ENCODE measurements around the gene COLGALT1. TPM values are rescaled to one million over a fixed set of nuclear protein-coding genes. Genes with fewer than 3 reads are reported as not detected.
"Not testable (repeated sequence)": the region's sequence is repeated elsewhere in the genome, so short reads cannot be mapped to it uniquely, and the experiment has no call there.

Gene COLGALT1
- total RNA-seq, 1 donor from 2014 or later = 59.3 TPM

DNA sequence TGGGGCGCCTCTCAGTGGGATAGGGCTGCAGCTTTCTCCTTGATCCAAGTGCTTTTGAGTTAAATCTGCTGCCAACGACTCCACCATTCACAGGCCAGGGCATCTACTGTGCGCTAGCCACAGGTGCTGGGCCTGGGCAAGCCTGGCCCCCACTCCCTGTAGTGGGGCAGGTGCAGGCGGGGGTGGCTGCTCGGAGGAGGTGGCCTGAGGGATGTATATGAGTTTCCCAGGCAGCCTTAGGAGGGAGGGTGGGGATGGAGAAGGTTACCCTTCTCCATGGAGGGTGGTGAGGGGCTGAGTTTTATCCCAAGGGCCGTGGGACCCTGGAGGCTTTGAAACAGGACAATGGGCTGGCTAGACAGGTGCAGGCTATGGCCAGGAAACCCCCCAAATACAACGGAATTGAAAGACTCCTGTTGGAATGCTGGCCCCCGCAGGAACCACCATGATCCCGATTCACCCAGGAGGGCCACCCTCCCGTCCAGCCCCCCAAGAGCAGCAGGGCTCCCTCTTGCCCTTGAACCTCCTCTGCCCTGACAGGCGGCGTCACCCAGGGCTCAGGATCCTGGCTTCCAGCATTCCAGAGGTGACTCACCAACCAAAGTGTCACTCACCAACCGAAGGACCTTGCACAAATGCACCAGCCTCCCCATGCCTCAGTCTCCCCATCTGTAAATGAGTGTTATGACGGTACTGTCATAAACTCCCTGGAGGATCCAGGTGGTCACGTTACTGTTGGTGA, 39.9 kb upstream of the COLGALT1 start:
- peaks cover 14% of the 10 kb centered on the region for H3K4me1 Mint-ChIP-seq
- H3K27ac Mint-ChIP-seq = no peak overlapping the region
- H3K36me3 Mint-ChIP-seq = peaks cover 29% of the 10 kb centered on the region
- no peak for DNase-seq (ENCODE audit: low spot score in 2 of 2, unreplicated experiment in 2 of 2)
- H3K9me3 Mint-ChIP-seq = no peaks in the 10 kb centered on the region
- no peak overlapping the region for H3K4me3 Mint-ChIP-seq
- H3K27me3 Mint-ChIP-seq (ENCODE audit: low read depth) = no peaks in the 10 kb centered on the region
- no peak for TF ChIP-seq CTCF (IDR thresholded peaks at IDR 0.05; ENCODE audit: unreplicated experiment)

DNA sequence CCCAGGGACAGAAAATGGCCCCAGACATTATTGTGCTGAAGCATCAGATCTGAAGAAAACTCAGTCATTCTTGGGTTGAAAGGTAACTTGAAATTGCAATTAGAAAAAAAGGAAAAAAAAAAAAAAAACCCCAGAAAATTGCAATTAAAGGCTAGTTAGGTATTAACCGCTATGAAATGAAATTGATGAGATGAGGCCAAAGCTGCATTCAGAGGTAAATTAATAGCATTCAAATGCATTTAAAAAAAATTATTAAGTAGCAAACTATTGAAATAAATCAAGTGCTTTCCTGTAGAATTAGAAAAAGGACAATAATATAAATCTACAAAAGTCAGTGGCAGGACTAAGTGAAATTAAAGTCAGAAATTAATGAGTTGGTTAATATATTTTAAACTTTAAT, 37.6 kb upstream of the COLGALT1 start:
- no peak for TF ChIP-seq CTCF (IDR thresholded peaks at IDR 0.05; ENCODE audit: unreplicated experiment)
- peaks cover 39% of the 10 kb centered on the region for H3K36me3 Mint-ChIP-seq
- H3K27ac Mint-ChIP-seq = no peak overlapping the region

DNA sequence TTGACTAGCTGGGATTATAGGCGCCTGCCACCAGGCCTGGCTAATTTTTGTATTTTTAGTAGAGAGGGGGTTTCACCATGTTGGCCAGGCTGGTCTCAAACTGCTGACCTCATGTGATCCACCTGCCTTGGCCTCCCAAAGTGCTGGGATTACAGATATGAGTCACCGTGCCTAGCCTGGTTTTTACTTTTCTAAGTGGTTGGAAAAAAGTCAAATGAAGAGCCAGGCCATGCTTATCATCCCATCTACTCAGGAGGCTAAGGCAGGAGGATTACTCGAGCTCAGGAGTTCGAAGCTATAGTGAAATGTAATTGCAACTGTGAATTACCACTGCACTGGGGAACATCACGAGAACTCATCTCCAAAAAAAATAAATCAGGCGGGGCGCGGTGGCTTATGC, 36.8 kb upstream of the COLGALT1 start:
- H3K9me3 Mint-ChIP-seq; H3K4me1 Mint-ChIP-seq; H3K27me3 Mint-ChIP-seq (ENCODE audit: low read depth); DNase-seq (ENCODE audit: low spot score in 2 of 2, unreplicated experiment in 2 of 2); H3K27ac Mint-ChIP-seq; H3K4me3 Mint-ChIP-seq: not testable (repeated sequence)
- peaks cover 39% of the 10 kb centered on the region for H3K36me3 Mint-ChIP-seq

More for the DNA sequence above, 37.6 kb upstream of the COLGALT1 start:
- peaks cover 3% of the 10 kb centered on the region for H3K4me1 Mint-ChIP-seq
- no peaks in the 10 kb centered on the region for H3K9me3 Mint-ChIP-seq
- H3K4me3 Mint-ChIP-seq = no peak overlapping the region
- H3K27me3 Mint-ChIP-seq (ENCODE audit: low read depth) = no peaks in the 10 kb centered on the region
- no peak for DNase-seq (ENCODE audit: low spot score in 2 of 2, unreplicated experiment in 2 of 2)

DNA sequence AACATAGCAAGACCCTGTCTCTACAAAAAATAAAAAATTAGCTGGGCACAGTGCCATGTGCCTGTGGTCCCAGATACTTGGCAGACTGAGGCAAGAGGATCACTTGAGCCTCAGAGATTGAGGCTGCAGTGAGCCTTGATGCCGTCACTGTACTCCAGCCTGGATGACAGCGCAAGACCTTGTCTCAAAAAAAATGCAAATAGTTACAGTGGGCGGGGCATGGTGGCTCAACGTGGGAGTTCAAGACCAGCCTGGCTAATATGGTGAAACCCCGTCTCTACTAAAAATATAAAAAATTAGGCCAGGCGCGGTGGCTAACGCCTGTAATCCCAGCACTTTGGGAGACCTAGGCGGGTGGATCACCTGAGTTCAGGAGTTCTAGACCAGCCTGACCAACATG, 35.5 kb upstream of the COLGALT1 start:
- Mint-ChIP-seq H3K27me3 (ENCODE audit: low read depth) (no peaks in the 10 kb centered on the region), H3K4me1 (no peaks in the 10 kb centered on the region), H3K9me3 (no peaks in the 10 kb centered on the region), H3K4me3 (no peak overlapping the region), H3K27ac (no peak overlapping the region), H3K36me3 (peaks cover 39% of the 10 kb centered on the region)
- no peak for DNase-seq (ENCODE audit: low spot score in 2 of 2, unreplicated experiment in 2 of 2)
- no peak for TF ChIP-seq CTCF (IDR thresholded peaks at IDR 0.05; ENCODE audit: unreplicated experiment)

DNA sequence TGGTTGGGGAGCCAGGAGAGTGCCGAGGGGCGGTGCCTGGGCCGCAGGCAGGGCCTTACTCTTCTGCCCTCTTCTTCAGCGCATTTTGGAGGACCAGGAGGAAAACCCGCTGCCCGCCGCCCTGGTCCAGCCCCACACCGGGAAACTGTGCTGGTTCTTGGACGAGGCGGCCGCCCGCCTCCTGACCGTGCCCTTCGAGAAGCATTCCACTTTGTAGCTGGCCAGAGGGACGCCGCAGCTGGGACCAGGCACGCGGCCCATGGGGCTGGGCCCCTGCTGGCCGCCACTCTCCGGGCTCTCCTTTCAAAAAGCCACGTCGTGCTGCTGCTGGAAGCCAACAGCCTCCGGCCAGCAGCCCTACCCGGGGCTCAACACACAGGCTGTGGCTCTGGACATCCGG, 34.6 kb upstream of the COLGALT1 start:
- Mint-ChIP-seq H3K4me1 (no peaks in the 10 kb centered on the region), H3K27ac (no peak overlapping the region), H3K27me3 (ENCODE audit: low read depth) (no peaks in the 10 kb centered on the region), H3K9me3 (no peaks in the 10 kb centered on the region), H3K4me3 (no peak overlapping the region), H3K36me3 (peaks cover 38% of the 10 kb centered on the region)
- TF ChIP-seq CTCF (IDR thresholded peaks at IDR 0.05; ENCODE audit: unreplicated experiment) = no peak
- DNase-seq (ENCODE audit: low spot score in 2 of 2, unreplicated experiment in 2 of 2) = no peak

DNA sequence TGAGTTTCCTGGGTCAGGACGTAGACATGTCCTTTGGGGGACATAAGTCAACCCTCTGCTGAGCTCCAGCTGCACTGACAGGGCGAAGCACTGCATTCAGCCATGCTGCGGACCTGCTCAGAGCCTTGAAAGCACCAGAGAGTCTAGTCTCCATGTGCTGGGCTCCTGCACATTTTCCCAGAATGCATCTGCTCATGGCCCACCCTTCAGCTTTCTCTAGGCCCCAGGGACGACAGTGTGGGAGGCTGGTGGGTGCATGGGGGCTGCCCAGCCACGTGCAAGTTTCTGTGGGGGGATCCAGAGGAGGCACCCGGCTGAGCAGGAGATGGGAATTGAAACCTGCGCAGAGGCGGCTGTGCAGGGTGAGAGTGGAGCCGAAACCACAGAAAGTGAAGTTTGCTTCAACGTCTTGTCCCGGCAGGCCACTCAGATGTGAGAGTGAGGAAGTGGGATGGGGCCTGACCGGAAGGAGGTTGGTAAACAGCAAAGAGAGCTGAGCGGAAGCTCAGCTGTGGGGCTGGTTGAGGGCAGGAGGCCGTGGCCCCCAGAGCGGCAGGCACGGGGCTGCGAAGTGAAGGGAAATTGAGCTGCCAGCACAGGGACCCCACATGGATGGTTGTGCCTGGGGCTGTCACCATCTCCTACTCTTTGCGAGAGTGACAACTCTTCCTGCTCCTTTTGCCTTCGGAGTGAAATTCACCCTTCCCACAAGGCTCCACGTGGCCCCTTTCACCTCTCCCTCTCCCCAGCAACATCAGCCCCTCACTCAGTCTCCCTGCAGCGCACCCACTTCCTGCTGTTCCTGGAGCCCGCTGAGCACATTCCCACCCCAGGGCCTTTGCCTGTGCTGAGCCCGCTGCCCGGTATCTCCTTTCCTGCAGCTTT, 32.2 kb upstream of the COLGALT1 start:
- no peak overlapping the region for H3K4me3 Mint-ChIP-seq
- H3K4me1 Mint-ChIP-seq = no peaks in the 10 kb centered on the region
- peaks cover 20% of the 10 kb centered on the region for H3K36me3 Mint-ChIP-seq
- DNase-seq (ENCODE audit: low spot score in 2 of 2, unreplicated experiment in 2 of 2) = no peak
- TF ChIP-seq CTCF (IDR thresholded peaks at IDR 0.05; ENCODE audit: unreplicated experiment) = no peak
- no peaks in the 10 kb centered on the region for H3K27me3 Mint-ChIP-seq (ENCODE audit: low read depth)
- no peaks in the 10 kb centered on the region for H3K9me3 Mint-ChIP-seq
- no peak overlapping the region for H3K27ac Mint-ChIP-seq
